Liver (tissue), 3 donors: ENCODE data around the gene ELAC1.

Source experiments
- CTCF ChIP-seq: fragments of 150-350 bp; IDR thresholded peaks from 2 replicates; pipeline ENCODE4 v1.5.1; 2017; ENCODE audit warnings: improper control_type of control experiment, low read depth, low read length; ENCODE audit not compliant: missing input control
- JUND ChIP-seq, 2 donors: IDR thresholded peaks; 2 replicates each; pipeline ENCODE4 v1.6.1; 2016; ENCODE audit warnings: antibody characterized with exemption in 2 of 2
- donor health status: healthy.
- donor health status: healthy.

- TF ChIP-seq CTCF, result no peak
- no peak for TF ChIP-seq JUND (IDR thresholded peaks at IDR 0.05)
Measured at GRCh38 chr18:50987261-50987660, 19.4 kb downstream of the ELAC1 start.
